ENCODE results near the gene ARAP1.

The ARAP1 gene

DNA sequence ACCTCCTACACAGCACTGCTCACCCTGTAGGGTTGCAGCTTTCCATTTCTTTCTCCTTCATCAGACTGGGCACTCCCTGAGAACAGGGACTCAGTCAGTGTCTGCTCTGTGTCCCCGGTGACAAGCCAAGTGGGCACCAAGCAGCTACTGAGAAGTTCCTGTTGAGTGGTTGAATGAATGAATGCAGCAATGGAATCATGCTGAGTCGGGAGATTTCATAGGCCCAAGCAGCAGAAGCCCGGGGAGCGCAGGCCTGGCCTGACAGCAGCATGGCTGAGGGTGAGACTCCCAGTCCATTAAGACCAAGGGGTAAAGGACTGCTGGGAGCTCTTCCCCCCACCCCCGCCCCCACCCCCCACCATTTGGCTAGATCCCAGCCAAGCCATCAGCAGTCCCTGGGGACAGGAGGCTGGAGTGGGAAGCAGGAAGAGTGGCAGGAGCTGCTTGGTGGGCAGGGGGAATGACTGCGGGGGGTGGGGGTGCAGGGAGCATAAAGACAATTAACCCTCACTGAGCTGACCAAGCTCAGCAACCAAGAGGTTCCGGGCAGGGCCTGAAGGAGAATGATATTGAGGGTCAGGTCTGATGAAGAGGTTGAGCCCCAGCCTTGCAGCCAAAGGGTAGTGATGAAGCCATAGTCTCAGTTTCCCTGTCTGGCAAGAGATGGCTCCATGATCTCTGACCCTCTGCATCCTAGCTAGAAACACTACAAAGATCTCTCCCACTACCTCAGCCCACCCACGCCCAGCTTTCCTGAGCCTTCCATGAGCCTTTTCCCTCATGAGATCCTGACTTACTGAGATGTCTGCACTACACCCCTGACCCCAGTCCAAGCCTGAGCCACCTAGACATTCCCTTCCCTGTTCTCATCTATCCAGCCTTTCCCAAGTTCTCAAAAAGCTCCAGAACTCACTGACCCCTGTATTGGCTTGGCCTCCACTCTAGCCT lies 80.8 kb downstream of the ARAP1 start:
- H3K4me1 ChIP-seq (ENCODE audit: control insufficient read depth in 5 of 5, insufficient read depth in 5 of 5, low read length in 5 of 5): no peaks in the 10 kb centered on the region
- no peak overlapping the region for H3K27ac ChIP-seq (ENCODE audit: low read depth, low read length)
- no peak overlapping the region for H3K4me3 ChIP-seq (ENCODE audit: low read depth in 1 of 5, low read length in 5 of 5)
- H3K27me3 ChIP-seq (ENCODE audit: control insufficient read depth in 5 of 5, insufficient read depth in 4 of 5, low read length in 5 of 5): peaks cover 39 to 60% (median 47%) of the 10 kb centered on the region in 5 donors
- no peak overlapping the region for H3K9ac ChIP-seq (ENCODE audit: low read length in 5 of 5)
- H3K36me3 ChIP-seq (ENCODE audit: control insufficient read depth in 5 of 5, insufficient read depth in 5 of 5, low read length in 5 of 5): no peaks in the 10 kb centered on the region
- H3K9me3 ChIP-seq (ENCODE audit: control insufficient read depth in 5 of 5, low read length in 5 of 5): peaks cover 8 to 13% (median 9%) of the 10 kb centered on the region in 5 donors

DNA sequence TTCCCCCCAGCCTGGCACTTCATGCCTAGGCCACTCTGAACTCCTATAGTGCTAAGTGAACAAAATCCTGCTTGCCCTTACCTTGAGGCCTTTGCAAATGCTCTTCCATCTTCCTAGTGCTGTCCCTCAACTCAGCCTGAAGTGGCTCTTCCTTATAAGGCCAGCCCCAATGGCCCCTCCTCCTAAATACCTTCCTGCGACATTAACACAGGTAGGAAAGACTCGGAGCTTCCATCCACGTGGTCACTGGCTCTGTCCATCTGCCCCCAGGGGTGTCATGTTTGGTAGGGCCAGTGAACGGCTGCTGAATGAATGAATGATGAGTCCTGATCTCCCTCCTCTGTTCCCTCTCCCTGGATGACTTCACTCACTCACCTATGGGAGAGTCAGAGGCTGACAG lies 82.2 kb downstream of the ARAP1 start:
- Histone ChIP-seq H3K4me1 (ENCODE audit: control insufficient read depth in 5 of 5, insufficient read depth in 5 of 5, low read length in 5 of 5) (no peaks in the 10 kb centered on the region), H3K9me3 (ENCODE audit: control insufficient read depth in 5 of 5, low read length in 5 of 5) (peaks cover 8 to 13% (median 9%) of the 10 kb centered on the region in 5 donors), H3K9ac (ENCODE audit: low read length in 5 of 5) (no peak overlapping the region), H3K27me3 (ENCODE audit: control insufficient read depth in 5 of 5, insufficient read depth in 4 of 5, low read length in 5 of 5) (peaks cover 32 to 51% (median 36%) of the 10 kb centered on the region in 5 donors), H3K4me3 (ENCODE audit: low read depth in 1 of 5, low read length in 5 of 5) (no peak overlapping the region), H3K27ac (ENCODE audit: low read depth, low read length) (no peak overlapping the region), H3K36me3 (ENCODE audit: control insufficient read depth in 5 of 5, insufficient read depth in 5 of 5, low read length in 5 of 5) (no peaks in the 10 kb centered on the region)

DNA sequence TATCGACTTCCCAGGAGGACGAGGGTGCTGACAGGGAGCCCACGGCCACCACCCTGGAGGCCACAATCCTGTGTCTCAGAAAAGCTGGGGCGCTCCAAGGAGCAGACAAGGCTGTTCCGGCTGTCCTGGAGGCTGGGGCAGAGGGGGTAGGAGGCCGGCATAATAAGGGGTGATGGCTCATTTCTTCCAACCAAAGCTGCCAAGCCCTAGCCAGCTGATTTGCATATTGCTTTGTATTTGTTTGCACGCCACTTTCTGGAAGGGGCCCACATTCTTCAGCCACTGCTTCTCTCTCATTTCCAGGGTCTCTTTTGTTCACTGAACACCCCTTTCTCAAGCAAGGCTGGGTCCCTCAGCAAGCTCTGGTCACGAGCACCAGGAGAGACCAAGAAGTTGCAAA lies 82.7 kb downstream of the ARAP1 start:
- Histone ChIP-seq H3K4me3 (ENCODE audit: low read depth in 1 of 5, low read length in 5 of 5) (no peak overlapping the region), H3K9me3 (ENCODE audit: control insufficient read depth in 5 of 5, low read length in 5 of 5) (peaks cover 8 to 13% (median 9%) of the 10 kb centered on the region in 5 donors), H3K36me3 (ENCODE audit: control insufficient read depth in 5 of 5, insufficient read depth in 5 of 5, low read length in 5 of 5) (no peaks in the 10 kb centered on the region), H3K9ac (ENCODE audit: low read length in 5 of 5) (no peak overlapping the region), H3K4me1 (ENCODE audit: control insufficient read depth in 5 of 5, insufficient read depth in 5 of 5, low read length in 5 of 5) (no peaks in the 10 kb centered on the region), H3K27me3 (ENCODE audit: control insufficient read depth in 5 of 5, insufficient read depth in 4 of 5, low read length in 5 of 5) (peaks cover 26 to 47% (median 31%) of the 10 kb centered on the region in 5 donors), H3K27ac (ENCODE audit: low read depth, low read length) (no peak overlapping the region)

DNA sequence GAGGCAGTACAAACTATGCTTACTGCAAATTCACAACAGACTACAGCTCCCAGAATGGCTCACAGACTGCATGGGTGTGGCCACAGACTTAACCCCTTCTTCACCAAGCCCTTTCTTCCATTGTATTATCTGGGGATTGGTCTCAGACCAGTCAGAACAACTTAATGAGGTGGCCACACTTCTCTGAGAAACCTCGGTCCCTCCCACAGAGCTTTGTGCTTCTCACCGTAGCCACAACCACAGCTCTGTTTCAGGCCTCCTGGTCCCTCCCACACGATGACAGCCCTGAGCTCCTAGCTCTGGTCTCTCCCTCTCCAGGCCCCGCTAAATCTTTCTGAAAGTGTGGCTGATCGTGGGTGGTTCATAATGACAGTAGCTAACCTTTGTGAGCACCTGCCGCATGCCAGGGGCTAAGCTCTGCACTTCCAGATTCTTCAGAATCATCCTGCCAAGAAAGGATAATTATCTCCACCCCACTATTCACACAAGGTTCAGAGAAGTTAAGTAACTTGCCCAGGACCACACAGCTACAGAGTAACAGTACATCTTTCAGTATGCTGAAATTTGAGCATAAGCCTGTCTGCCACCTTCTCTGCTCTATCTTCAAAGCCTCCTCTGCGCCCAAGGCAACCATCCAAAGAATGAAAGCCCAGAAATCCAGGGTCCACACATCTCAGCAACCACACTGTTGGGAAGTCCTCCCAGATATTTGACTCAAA lies 83.4 kb downstream of the ARAP1 start:
- H3K27ac ChIP-seq (ENCODE audit: low read depth, low read length): no peak overlapping the region
- H3K9me3 ChIP-seq (ENCODE audit: control insufficient read depth in 5 of 5, low read length in 5 of 5): peaks cover 8 to 13% (median 9%) of the 10 kb centered on the region in 5 donors
- peaks cover 21 to 45% (median 26%) of the 10 kb centered on the region in 5 donors for H3K27me3 ChIP-seq (ENCODE audit: control insufficient read depth in 5 of 5, insufficient read depth in 4 of 5, low read length in 5 of 5)
- no peaks in the 10 kb centered on the region for H3K36me3 ChIP-seq (ENCODE audit: control insufficient read depth in 5 of 5, insufficient read depth in 5 of 5, low read length in 5 of 5)
- no peaks in the 10 kb centered on the region for H3K4me1 ChIP-seq (ENCODE audit: control insufficient read depth in 5 of 5, insufficient read depth in 5 of 5, low read length in 5 of 5)
- H3K9ac ChIP-seq (ENCODE audit: low read length in 5 of 5): no peak overlapping the region
- H3K4me3 ChIP-seq (ENCODE audit: low read depth in 1 of 5, low read length in 5 of 5): no peak overlapping the region

DNA sequence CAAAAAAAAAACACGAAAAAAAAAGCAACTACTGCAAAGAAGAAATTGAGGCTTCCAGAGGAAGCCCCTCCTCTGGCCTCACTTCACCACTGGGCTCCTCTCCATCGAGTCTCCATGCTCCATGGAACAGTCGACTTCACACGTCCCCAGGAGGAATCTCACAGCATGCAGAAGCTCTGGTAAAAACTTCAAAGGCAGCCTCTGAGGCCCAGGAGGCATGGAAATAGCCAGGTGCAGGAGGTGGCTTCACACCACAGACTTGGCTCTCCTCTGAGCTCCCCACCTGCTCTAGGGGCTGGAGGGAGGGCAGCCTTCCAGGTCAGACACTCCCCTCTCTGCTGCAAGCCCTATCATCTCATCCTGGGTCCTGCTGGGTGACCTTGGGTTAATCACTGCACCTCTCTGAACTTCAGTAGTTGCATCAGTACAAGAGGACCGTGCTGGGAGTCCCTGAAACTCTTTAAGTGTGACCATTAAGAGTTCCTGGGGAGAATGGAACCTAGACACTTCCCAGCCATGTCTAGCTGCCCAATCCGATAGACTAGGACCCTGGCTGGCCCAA lies 86.2 kb downstream of the ARAP1 start:
- no peak overlapping the region for H3K4me3 ChIP-seq (ENCODE audit: low read depth in 1 of 5, low read length in 5 of 5)
- H3K27ac ChIP-seq (ENCODE audit: low read depth, low read length): no peak overlapping the region
- H3K9ac ChIP-seq (ENCODE audit: low read length in 5 of 5): no peak overlapping the region
- no peaks in the 10 kb centered on the region for H3K4me1 ChIP-seq (ENCODE audit: control insufficient read depth in 5 of 5, insufficient read depth in 5 of 5, low read length in 5 of 5)
- peaks cover 9 to 32% (median 17%) of the 10 kb centered on the region in 5 donors for H3K27me3 ChIP-seq (ENCODE audit: control insufficient read depth in 5 of 5, insufficient read depth in 4 of 5, low read length in 5 of 5)
- no peaks in the 10 kb centered on the region for H3K36me3 ChIP-seq (ENCODE audit: control insufficient read depth in 5 of 5, insufficient read depth in 5 of 5, low read length in 5 of 5)
- peaks cover 8 to 13% (median 9%) of the 10 kb centered on the region in 5 donors for H3K9me3 ChIP-seq (ENCODE audit: control insufficient read depth in 5 of 5, low read length in 5 of 5)

DNA sequence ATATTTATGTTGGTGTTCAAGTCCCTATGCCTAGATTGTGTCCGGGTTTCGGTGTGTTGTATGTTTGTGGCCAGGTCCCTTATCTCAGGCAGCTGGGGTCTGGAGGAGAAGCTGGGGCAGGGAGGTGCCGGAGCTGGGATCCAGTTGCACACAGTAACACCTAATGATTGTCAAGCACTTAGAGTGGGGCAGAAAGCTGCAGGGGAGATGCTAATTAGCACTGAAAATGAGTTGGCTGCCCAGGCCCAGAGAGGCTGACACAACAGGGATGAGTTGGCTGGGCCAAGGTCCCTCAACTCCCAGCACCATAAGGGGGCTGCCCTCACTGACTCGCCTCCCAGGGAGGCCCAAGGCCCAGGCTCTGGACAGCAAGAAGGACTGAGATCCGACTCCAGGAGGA lies 90.2 kb downstream of the ARAP1 start:
- Histone ChIP-seq H3K4me3 (ENCODE audit: low read depth in 1 of 5, low read length in 5 of 5) (no peak overlapping the region), H3K4me1 (ENCODE audit: control insufficient read depth in 5 of 5, insufficient read depth in 5 of 5, low read length in 5 of 5) (no peaks in the 10 kb centered on the region), H3K9me3 (ENCODE audit: control insufficient read depth in 5 of 5, low read length in 5 of 5) (no peaks in the 10 kb centered on the region), H3K27me3 (ENCODE audit: control insufficient read depth in 5 of 5, insufficient read depth in 4 of 5, low read length in 5 of 5) (peaks cover 3 to 23% (median 19%) of the 10 kb centered on the region in 5 donors), H3K36me3 (ENCODE audit: control insufficient read depth in 5 of 5, insufficient read depth in 5 of 5, low read length in 5 of 5) (no peaks in the 10 kb centered on the region), H3K27ac (ENCODE audit: low read depth, low read length) (no peak overlapping the region), H3K9ac (ENCODE audit: low read length in 5 of 5) (no peak overlapping the region)

DNA sequence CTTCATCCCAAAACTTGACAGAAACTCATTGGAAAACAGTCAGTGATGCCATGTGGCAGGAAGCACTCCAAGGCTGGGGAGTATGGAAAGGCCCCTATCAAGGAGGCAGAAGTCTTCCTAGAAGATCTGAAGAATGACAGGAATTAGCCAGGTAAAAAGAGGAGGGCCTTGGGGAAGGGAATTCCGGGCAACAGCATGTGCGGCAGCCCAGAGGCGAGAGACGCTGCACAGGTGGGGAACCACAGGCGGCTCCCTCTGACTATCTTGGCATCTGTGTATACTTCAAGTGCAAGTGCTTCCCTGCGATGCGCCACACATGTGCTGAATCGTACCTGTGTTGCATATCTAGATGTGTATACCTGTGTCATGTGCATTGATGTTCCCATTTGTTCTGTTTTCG lies 90.7 kb downstream of the ARAP1 start:
- Histone ChIP-seq H3K4me1 (ENCODE audit: control insufficient read depth in 5 of 5, insufficient read depth in 5 of 5, low read length in 5 of 5) (no peaks in the 10 kb centered on the region), H3K27ac (ENCODE audit: low read depth, low read length) (no peak overlapping the region), H3K36me3 (ENCODE audit: control insufficient read depth in 5 of 5, insufficient read depth in 5 of 5, low read length in 5 of 5) (no peaks in the 10 kb centered on the region), H3K4me3 (ENCODE audit: low read depth in 1 of 5, low read length in 5 of 5) (no peak overlapping the region), H3K9me3 (ENCODE audit: control insufficient read depth in 5 of 5, low read length in 5 of 5) (no peaks in the 10 kb centered on the region), H3K27me3 (ENCODE audit: control insufficient read depth in 5 of 5, insufficient read depth in 4 of 5, low read length in 5 of 5) (peaks cover 3 to 25% (median 19%) of the 10 kb centered on the region in 5 donors), H3K9ac (ENCODE audit: low read length in 5 of 5) (no peak overlapping the region)

DNA sequence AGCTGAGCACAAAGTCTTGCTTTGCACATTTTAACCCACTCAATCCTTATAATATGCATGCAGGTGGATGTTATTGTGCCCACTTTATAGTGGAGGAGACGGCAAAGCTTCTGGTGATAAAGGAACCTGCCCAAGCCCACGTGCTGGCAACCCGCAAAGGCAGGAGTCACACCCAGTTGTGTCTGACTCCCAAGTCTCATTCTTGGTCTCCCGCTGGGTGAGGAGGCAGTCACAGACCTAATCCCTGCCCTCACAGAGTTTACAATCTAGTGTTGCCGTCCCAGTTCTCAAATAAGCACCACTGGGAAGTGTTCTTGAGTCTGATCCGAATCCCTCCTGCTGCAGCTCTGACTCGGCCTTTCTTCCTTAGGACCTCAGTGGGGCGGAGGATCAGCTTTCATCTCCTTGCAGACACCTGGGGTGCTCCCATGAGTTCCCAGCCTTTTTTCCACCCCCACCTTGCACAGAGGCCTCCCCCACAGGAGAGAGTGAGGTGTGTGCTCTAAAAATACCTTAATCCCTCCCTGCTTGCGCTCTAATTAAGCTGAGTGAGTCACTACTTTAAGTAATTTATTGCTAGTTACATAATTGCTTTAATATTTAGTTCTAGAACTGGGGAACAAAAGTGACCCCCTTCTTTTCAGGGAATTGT lies 93.1 kb downstream of the ARAP1 start:
- peaks cover 3 to 31% (median 23%) of the 10 kb centered on the region in 5 donors for H3K27me3 ChIP-seq (ENCODE audit: control insufficient read depth in 5 of 5, insufficient read depth in 4 of 5, low read length in 5 of 5)
- no peak overlapping the region for H3K4me3 ChIP-seq (ENCODE audit: low read depth in 1 of 5, low read length in 5 of 5)
- no peaks in the 10 kb centered on the region for H3K9me3 ChIP-seq (ENCODE audit: control insufficient read depth in 5 of 5, low read length in 5 of 5)
- H3K4me1 ChIP-seq (ENCODE audit: control insufficient read depth in 5 of 5, insufficient read depth in 5 of 5, low read length in 5 of 5): no peaks in the 10 kb centered on the region
- no peaks in the 10 kb centered on the region for H3K36me3 ChIP-seq (ENCODE audit: control insufficient read depth in 5 of 5, insufficient read depth in 5 of 5, low read length in 5 of 5)
- no peak overlapping the region for H3K9ac ChIP-seq (ENCODE audit: low read length in 5 of 5)
- no peak overlapping the region for H3K27ac ChIP-seq (ENCODE audit: low read depth, low read length)

DNA sequence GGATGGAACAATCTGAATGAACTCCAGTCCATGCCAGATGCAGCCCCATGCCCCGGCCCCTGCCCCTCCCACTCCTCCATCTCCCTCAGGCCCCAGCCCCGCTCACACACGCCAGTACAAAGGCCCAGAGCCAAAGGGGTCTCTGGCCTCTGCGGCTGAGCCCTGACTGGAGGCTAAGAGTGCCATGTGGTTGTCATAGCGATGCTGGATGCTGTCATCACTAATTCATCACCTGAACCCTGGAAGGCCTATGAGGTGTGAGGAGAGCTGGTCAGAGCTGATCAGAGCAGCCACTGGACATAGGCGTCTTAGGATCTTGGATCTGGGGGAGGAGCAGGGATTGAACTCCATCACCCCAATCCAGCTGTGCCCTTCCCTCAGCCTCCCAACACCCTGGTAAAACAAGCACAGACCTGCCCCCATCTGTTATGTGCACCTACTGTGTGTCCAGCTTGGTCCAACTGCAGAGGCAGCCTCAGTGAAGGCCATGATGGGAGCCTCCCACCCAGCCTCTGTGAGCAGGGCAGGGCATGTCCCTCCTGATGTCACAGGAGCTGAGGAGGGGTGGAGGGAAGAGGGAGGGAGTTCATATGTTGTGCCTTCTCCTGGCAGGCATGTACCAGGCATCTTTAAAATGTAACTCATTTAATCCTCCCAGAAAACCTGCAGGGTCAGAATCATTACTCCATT lies 94.7 kb downstream of the ARAP1 start:
- H3K9ac ChIP-seq (ENCODE audit: low read length in 5 of 5): no peak overlapping the region
- H3K36me3 ChIP-seq (ENCODE audit: control insufficient read depth in 5 of 5, insufficient read depth in 5 of 5, low read length in 5 of 5): no peaks in the 10 kb centered on the region
- H3K27ac ChIP-seq (ENCODE audit: low read depth, low read length): no peak overlapping the region
- H3K4me3 ChIP-seq (ENCODE audit: low read depth in 1 of 5, low read length in 5 of 5): no peak overlapping the region
- H3K9me3 ChIP-seq (ENCODE audit: control insufficient read depth in 5 of 5, low read length in 5 of 5): no peaks in the 10 kb centered on the region
- H3K27me3 ChIP-seq (ENCODE audit: control insufficient read depth in 5 of 5, insufficient read depth in 4 of 5, low read length in 5 of 5): peaks cover 3 to 23% (median 14%) of the 10 kb centered on the region in 5 donors
- H3K4me1 ChIP-seq (ENCODE audit: control insufficient read depth in 5 of 5, insufficient read depth in 5 of 5, low read length in 5 of 5): no peaks in the 10 kb centered on the region
